HEK293 (cell line): ENCODE results near the gene TBC1D8.

Source experiments
- ZBTB8A ChIP-seq: fragments of 450-650 bp; formaldehyde crosslinking; IDR thresholded peaks from 2 replicates; pipeline ENCODE4 v1.5.1; 2016; ENCODE audit warnings: missing biosample characterization, missing genetic modification characterization
- ZNF114 ChIP-seq: fragments of 450-650 bp; formaldehyde crosslinking; IDR thresholded peaks from 2 replicates; pipeline ENCODE4 v1.5.0; 2017; ENCODE audit warnings: missing biosample characterization, missing genetic modification characterization
- ZNF274 ChIP-seq, 2 experiments: fragments of 200-500 bp in 1 of 2; fragments of 450-650 bp in 1 of 2; sonication (Bioruptor generic) in 1 of 2; formaldehyde crosslinking in 1 of 2; IDR thresholded peaks; 2 replicates each; pipeline versions ENCODE4 v1.5.1 to v1.6.1; 2014 to 2016; ENCODE audit warnings: borderline replicate concordance in 1 of 2, inconsistent platforms in 1 of 2, low read length in 1 of 2, missing biosample characterization in 1 of 2, missing genetic modification characterization in 1 of 2
- ZNF521 ChIP-seq: fragments of 450-650 bp; formaldehyde crosslinking; IDR thresholded peaks from 2 replicates; pipeline ENCODE4 v1.5.1; 2017; ENCODE audit warnings: missing biosample characterization, mild to moderate bottlenecking, missing genetic modification characterization
- TF ChIP-seq, protein P1 (sequence below): fragments of 450-650 bp; formaldehyde crosslinking; IDR thresholded peaks from 2 replicates; pipeline ENCODE4 v1.5.1; 2016; ENCODE audit warnings: missing biosample characterization, missing genetic modification characterization
- TF ChIP-seq, protein P2 (sequence below): fragments of 450-650 bp; formaldehyde crosslinking; IDR thresholded peaks from 2 replicates; pipeline ENCODE4 v1.5.1; 2016; ENCODE audit warnings: missing biosample characterization, missing genetic modification characterization, borderline replicate concordance

DNA sequence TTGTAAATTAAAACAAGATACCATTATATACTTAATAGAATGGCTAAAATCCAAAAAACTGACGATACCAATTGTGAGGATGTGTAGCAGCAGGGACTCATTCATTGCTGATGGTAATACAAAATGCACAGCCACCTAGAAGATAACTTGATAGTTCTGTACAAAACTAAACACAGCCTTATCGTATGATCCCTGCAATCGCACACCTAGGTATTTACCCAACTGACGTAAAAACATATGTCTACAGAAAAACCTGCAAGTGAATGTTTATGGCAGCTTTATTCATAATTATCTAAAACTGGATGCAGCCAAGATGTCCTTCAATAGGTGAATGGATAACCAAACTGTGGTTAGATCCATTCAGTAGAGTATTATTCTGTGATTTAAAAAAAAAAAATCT, 45.5 kb downstream of the TBC1D8 start:
- TF ChIP-seq, protein P1, sequence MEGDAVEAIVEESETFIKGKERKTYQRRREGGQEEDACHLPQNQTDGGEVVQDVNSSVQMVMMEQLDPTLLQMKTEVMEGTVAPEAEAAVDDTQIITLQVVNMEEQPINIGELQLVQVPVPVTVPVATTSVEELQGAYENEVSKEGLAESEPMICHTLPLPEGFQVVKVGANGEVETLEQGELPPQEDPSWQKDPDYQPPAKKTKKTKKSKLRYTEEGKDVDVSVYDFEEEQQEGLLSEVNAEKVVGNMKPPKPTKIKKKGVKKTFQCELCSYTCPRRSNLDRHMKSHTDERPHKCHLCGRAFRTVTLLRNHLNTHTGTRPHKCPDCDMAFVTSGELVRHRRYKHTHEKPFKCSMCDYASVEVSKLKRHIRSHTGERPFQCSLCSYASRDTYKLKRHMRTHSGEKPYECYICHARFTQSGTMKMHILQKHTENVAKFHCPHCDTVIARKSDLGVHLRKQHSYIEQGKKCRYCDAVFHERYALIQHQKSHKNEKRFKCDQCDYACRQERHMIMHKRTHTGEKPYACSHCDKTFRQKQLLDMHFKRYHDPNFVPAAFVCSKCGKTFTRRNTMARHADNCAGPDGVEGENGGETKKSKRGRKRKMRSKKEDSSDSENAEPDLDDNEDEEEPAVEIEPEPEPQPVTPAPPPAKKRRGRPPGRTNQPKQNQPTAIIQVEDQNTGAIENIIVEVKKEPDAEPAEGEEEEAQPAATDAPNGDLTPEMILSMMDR (tag by site-specific recombination), result no peak
- TF ChIP-seq ZNF114 (tag by site-specific recombination) (no peak), ZNF521 (tag by site-specific recombination) (no peak), ZNF274 (IDR thresholded peaks at IDR 0.05; ENCODE audit: low read length) (no peak), ZNF274 (tag by site-specific recombination; IDR thresholded peaks at IDR 0.05; ENCODE audit: borderline replicate concordance) (no peak), ZBTB8A (tag by site-specific recombination) (no peak)
- TF ChIP-seq, protein P2, sequence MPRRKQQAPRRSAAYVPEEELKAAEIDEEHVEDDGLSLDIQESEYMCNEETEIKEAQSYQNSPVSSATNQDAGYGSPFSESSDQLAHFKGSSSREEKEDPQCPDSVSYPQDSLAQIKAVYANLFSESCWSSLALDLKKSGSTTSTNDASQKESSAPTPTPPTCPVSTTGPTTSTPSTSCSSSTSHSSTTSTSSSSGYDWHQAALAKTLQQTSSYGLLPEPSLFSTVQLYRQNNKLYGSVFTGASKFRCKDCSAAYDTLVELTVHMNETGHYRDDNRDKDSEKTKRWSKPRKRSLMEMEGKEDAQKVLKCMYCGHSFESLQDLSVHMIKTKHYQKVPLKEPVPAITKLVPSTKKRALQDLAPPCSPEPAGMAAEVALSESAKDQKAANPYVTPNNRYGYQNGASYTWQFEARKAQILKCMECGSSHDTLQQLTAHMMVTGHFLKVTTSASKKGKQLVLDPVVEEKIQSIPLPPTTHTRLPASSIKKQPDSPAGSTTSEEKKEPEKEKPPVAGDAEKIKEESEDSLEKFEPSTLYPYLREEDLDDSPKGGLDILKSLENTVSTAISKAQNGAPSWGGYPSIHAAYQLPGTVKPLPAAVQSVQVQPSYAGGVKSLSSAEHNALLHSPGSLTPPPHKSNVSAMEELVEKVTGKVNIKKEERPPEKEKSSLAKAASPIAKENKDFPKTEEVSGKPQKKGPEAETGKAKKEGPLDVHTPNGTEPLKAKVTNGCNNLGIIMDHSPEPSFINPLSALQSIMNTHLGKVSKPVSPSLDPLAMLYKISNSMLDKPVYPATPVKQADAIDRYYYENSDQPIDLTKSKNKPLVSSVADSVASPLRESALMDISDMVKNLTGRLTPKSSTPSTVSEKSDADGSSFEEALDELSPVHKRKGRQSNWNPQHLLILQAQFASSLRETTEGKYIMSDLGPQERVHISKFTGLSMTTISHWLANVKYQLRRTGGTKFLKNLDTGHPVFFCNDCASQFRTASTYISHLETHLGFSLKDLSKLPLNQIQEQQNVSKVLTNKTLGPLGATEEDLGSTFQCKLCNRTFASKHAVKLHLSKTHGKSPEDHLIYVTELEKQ (tag by site-specific recombination), result no peak
